ENCODE data around the gene COL13A1. TPM values are rescaled to one million over a fixed set of nuclear protein-coding genes. Genes with fewer than 3 reads are reported as not detected.

The COL13A1 gene
- total and polyA plus RNA-seq, 2 of the 8 experiments (the other 6 are each of a cell fraction or from before 2014, with no cell fraction given), result 2.6 to 5.2 TPM

DNA sequence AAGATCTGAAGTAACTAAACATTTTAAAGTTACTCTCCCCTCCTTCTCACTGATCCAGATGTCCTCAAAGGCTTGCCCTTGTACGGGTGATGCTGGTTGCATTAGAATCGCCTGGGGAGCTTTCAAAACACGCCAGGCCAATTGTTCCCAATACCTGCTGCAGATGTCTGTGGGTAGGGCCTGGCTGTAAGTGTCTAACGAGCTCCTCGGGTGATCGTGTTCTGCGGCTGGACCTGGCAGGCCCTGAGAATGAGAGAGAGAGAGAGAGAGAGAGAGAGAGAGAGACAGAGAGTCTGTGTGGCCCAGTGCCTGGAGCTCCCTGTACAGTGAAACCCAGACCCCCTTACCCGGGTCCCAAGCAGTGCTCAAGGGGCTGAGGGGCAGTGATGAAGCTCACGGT is 8.4 kb downstream of the COL13A1 start:
- H2BK20ac ChIP-seq (ENCODE audit: low read length), result no peak overlapping the region
- no peaks in the 10 kb centered on the region for H3K79me1 ChIP-seq (ENCODE audit: low read depth, low read length)
- WGBS, 2 experiments (ENCODE audit: extremely low coverage in 1 of 2, insufficient coverage in 1 of 2, insufficient read length in 1 of 2, insufficient replicate concordance in 2 of 2, low coverage in 1 of 2, low lambda C conversion rate in 2 of 2, missing lambda C conversion rate in 1 of 2), result 84% methylated on average over 9 of the region's 9 CpGs; no CpG with 5 or more reads in 1 of the 2 experiments
- TF ChIP-seq SIN3A (conservative IDR thresholded peaks at IDR 0.05 in 1 of 2, IDR thresholded peaks at IDR 0.05 in 1 of 2; ENCODE audit: low read depth in 1 of 2, low read length in 2 of 2) (no peak), RFX5 (IDR thresholded peaks at IDR 0.05; ENCODE audit: borderline replicate concordance, low read depth, low read length) (no peak), SIX5 (IDR thresholded peaks at IDR 0.05; ENCODE audit: low read depth, low read length) (no peak), HDAC6 (IDR thresholded peaks at IDR 0.05; ENCODE audit: low read depth, low read length) (no peak), SRF (IDR thresholded peaks at IDR 0.05; ENCODE audit: low read depth, low read length) (no peak), TBP (IDR thresholded peaks at IDR 0.05; ENCODE audit: low read depth, low read length) (no peak), CBX5 (IDR thresholded peaks at IDR 0.05; ENCODE audit: low read depth, low read length) (no peak), CHD2 (IDR thresholded peaks at IDR 0.05; ENCODE audit: low read length) (no peak)
- TF ChIP-seq, protein P1, sequence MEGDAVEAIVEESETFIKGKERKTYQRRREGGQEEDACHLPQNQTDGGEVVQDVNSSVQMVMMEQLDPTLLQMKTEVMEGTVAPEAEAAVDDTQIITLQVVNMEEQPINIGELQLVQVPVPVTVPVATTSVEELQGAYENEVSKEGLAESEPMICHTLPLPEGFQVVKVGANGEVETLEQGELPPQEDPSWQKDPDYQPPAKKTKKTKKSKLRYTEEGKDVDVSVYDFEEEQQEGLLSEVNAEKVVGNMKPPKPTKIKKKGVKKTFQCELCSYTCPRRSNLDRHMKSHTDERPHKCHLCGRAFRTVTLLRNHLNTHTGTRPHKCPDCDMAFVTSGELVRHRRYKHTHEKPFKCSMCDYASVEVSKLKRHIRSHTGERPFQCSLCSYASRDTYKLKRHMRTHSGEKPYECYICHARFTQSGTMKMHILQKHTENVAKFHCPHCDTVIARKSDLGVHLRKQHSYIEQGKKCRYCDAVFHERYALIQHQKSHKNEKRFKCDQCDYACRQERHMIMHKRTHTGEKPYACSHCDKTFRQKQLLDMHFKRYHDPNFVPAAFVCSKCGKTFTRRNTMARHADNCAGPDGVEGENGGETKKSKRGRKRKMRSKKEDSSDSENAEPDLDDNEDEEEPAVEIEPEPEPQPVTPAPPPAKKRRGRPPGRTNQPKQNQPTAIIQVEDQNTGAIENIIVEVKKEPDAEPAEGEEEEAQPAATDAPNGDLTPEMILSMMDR (IDR thresholded peaks at IDR 0.05; ENCODE audit: control extremely low read depth in 1 of 3, insufficient read depth in 1 of 3, low read depth in 1 of 3, low read length in 3 of 3), result no peak
- no peak overlapping the region for H2AK5ac ChIP-seq (ENCODE audit: low read depth, low read length)
- no peaks in the 10 kb centered on the region for H3K79me2 ChIP-seq (ENCODE audit: control insufficient read depth in 1 of 2, insufficient read depth in 2 of 2, low read length in 2 of 2)
- H2BK12ac ChIP-seq (ENCODE audit: low read depth, low read length), result no peak overlapping the region
- no peak overlapping the region for H2AFZ ChIP-seq (ENCODE audit: low read length)
- H3K9ac ChIP-seq (replicated peaks in 1 of 4; ENCODE audit: extremely low read depth in 1 of 4, low read depth in 3 of 4, low read length in 3 of 4), result no peak overlapping the region
- no peak overlapping the region for H4K91ac ChIP-seq (replicated peaks; ENCODE audit: insufficient read length, low read length)
- FAIRE-seq (no peak), DNase-seq (ENCODE audit: low read depth in 1 of 2, low spot score in 2 of 2) (no peak)
- no peak overlapping the region for H3K56ac ChIP-seq (replicated peaks; ENCODE audit: insufficient read length, low read depth, low read length)
- H3K4ac ChIP-seq (replicated peaks; ENCODE audit: insufficient read length, low read depth, low read length), result no peak overlapping the region
- peaks cover 0 to 14% (median 7%) of the 10 kb centered on the region in 4 experiments; a peak in 4 of 7 replicates for H3K4me1 ChIP-seq (replicated peaks in 1 of 4; ENCODE audit: control insufficient read depth in 3 of 4, insufficient read depth in 4 of 4, low read length in 3 of 4)
- no peak overlapping the region for H3K18ac ChIP-seq (ENCODE audit: extremely low read depth, low read length)
- no peak overlapping the region for H2BK5ac ChIP-seq (ENCODE audit: low read depth, low read length)
- no peak overlapping the region for H3K14ac ChIP-seq (ENCODE audit: insufficient read length)
- ChIA-PET POLR2A (ENCODE audit: partially characterized antibody) (interaction anchor here (0.6 to 1.2 kb wide), 2 partner anchors 16 to 41 kb away, joined by 3 read pairs; no protein-coding TSS in a partner anchor), CTCF (ENCODE audit: partially characterized antibody) (interaction anchor here (0.6 to 40.6 kb wide), 14 partner anchors 11 to 132 kb away, joined by 3 to 958 read pairs (median 4); partner anchors contain the start of gene COL13A1)
- H4K20me1 ChIP-seq (replicated peaks in 1 of 2; ENCODE audit: control insufficient read depth in 1 of 2, insufficient read depth in 2 of 2, low read length in 2 of 2), result no peaks in the 10 kb centered on the region
- H3K9me3 ChIP-seq (ENCODE audit: insufficient read depth in 2 of 2, low read depth in 1 of 2, low read length in 1 of 2), result no peaks in the 10 kb centered on the region
- no peak overlapping the region for H4K5ac ChIP-seq (ENCODE audit: insufficient read length, low read depth, low read length)
- no peaks in the 10 kb centered on the region for H3K23me2 ChIP-seq (ENCODE audit: low read depth, low read length)
- H2BK15ac ChIP-seq (ENCODE audit: low read length), result no peak overlapping the region
- no peak overlapping the region for H2BK120ac ChIP-seq (replicated peaks; ENCODE audit: low read depth, low read length)
- H3K4me3 ChIP-seq (ENCODE audit: extremely low read depth in 1 of 4, insufficient read depth in 2 of 4, low read depth in 3 of 4, low read length in 4 of 4), result no peak overlapping the region
- H3K27me3 ChIP-seq (replicated peaks in 1 of 4; ENCODE audit: control insufficient read depth in 3 of 4, extremely low read depth in 1 of 4, insufficient read depth in 3 of 4, low read length in 3 of 4), result no peaks in the 10 kb centered on the region
- no peaks in the 10 kb centered on the region; a peak in 1 of 8 replicates for H3K36me3 ChIP-seq (ENCODE audit: control insufficient read depth in 2 of 4, insufficient read depth in 4 of 4, low read length in 3 of 4)
- H3K23ac ChIP-seq (ENCODE audit: insufficient read length), result no peak overlapping the region
- no peak overlapping the region for H3K27ac ChIP-seq (ENCODE audit: low read depth, low read length)
- H4K8ac ChIP-seq (ENCODE audit: extremely low read depth, insufficient read depth, low read length), result no peak overlapping the region
- H3K4me2 ChIP-seq (ENCODE audit: insufficient read depth in 1 of 2, low read depth in 2 of 2, low read length in 2 of 2), result no peak overlapping the region

All from H1 (cell line).